ENCODE data around the gene SLC1A5.
"Not testable (repeated sequence)": the region's sequence is repeated elsewhere in the genome, so short reads cannot be mapped to it uniquely, and the experiment has no call there.

Gene SLC1A5

DNA sequence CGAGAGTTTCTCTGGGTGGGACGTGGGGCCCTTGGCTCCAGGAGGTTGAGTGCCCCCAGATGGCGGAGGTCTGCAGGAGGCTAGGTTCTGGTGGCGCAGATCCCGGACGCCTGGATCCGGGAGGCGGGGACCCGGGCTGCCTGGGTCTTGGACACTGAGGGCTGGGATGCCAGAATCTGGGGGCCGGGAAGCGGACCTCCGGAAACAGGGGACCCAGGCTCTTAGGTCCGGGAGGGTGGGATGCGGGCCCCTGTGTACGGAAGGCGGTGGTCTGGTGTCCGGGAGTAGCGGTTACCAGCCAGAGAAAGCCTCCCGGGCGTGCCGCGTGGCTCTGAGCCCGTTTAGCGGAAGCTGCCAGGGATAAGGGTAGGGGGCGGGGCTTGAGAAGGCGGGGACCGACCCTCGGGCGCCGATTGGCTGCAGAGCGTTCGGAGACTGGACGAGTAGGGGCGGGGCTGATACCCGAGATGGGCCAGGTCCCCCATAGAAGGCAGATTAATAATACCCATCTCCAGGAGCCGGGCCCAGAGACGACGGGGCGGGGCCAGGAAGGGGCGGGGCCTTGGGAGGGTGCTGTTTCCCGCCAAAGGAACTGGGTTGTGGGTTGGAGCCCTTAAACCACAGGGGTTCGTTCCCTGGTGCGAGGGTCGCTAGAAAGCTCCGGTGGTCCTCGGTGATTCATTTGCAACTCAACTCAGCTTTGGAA lies at the start of gene SLC1A5:
Gene SLC1A5, minus strand, starts transcription at position 333 of the 706 bp plus-strand sequence. CDS start 629 bp downstream, outside the sequence.
- Mint-ChIP-seq H3K36me3 (peaks cover 24% of the 10 kb centered on the region), H3K9me3 (no peaks in the 10 kb centered on the region), H3K27ac (peak within 1 kb of the TSS; percentile 98), H3K4me3 (peak within 1 kb of the TSS; percentile 98), H3K27me3 (no peaks in the 10 kb centered on the region), H3K4me1 (peaks cover 44% of the 10 kb centered on the region)

DNA sequence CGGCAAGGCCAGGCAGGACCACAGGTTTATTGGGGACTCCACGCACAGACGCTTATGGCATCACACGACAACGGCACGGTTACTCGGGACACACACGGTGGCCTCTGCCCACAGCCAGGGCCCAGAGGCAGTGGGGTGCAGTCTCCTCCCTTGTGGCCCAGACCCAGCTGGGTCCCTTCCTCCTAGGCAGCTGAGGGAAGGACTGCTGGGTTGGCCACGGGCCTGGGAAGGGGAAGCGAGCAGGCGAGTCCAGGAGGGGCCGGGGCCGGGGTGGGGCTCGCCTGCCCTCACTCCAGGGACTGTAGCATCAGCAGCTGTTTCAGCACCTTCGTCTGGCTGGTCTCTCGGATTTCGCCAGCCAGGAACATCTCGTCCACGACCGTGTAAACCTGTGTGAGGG lies 49.8 kb upstream of the SLC1A5 start:
- H3K9me3 Mint-ChIP-seq = no peaks in the 10 kb centered on the region
- no peaks in the 10 kb centered on the region for H3K27me3 Mint-ChIP-seq
- H3K27ac Mint-ChIP-seq = no peak overlapping the region
- H3K36me3 Mint-ChIP-seq = peaks cover 2% of the 10 kb centered on the region
- H3K4me3 Mint-ChIP-seq = no peak overlapping the region
- H3K4me1 Mint-ChIP-seq = no peaks in the 10 kb centered on the region

DNA sequence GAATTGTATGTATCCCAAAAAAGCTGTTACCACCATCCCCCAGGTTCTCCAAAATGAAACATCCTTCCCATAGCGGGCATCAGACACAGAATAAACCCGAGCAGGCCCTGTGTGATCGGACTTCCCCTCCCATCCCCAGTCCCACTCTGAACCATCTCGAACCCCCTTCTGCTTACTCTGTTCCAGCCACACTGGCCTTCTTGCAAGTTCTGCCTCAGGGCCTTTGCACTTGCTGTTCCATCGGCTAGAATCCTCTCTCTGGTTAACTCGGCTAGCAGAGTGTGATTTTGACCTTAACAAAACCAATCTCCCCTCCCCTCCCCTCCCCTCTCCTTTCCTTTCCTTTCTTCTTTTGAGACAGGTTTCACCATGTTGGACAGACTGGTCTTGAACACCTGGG lies 46.6 kb upstream of the SLC1A5 start:
- H3K4me1 Mint-ChIP-seq = no peaks in the 10 kb centered on the region
- H3K27ac Mint-ChIP-seq = no peak overlapping the region
- no peaks in the 10 kb centered on the region for H3K27me3 Mint-ChIP-seq
- H3K36me3 Mint-ChIP-seq = peaks cover 2% of the 10 kb centered on the region
- no peak overlapping the region for H3K4me3 Mint-ChIP-seq
- no peaks in the 10 kb centered on the region for H3K9me3 Mint-ChIP-seq

DNA sequence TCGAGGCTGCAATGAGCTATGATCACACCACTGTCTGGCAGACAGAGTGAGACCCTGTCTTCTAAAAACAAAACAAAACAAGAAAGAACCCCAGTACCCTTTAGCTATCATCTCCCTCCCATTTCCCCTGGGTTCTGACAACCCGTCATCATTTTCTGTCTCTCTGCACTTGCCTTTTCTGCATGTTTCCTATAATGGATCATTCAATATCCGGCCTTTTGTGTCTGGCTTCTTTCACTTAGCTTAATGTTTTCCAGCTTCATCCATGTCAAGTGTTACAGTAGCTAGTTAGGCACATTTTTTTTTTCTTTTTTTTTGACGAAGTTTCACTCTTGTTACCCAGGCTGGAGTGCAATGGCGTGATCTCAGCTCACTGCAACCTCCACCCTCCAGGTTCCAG lies 45.7 kb upstream of the SLC1A5 start:
- H3K4me3 Mint-ChIP-seq = no peak overlapping the region
- H3K9me3 Mint-ChIP-seq = no peaks in the 10 kb centered on the region
- H3K4me1 Mint-ChIP-seq = peaks cover 2% of the 10 kb centered on the region
- no peaks in the 10 kb centered on the region for H3K27me3 Mint-ChIP-seq
- peaks cover 2% of the 10 kb centered on the region for H3K36me3 Mint-ChIP-seq
- H3K27ac Mint-ChIP-seq = no peak overlapping the region

DNA sequence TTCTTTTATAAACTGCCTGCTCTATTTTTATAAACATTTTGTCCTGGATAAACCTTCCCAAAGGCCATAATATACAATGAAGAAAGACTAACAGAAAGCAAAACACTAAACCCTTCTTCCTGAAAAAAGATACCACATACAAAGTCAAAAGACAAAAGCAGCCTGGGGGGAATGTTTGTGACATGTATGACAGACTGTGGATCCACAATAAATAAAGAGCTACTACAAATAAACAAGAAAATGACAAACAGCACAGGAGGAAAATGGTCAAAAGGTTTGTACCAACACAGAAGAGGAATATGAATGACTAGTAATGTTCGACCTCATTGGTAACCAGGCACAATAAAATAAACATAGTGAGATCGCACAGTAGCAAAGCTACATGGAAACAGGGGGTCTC lies 42.5 kb upstream of the SLC1A5 start:
- H3K27me3 Mint-ChIP-seq = no peaks in the 10 kb centered on the region
- peaks cover 4% of the 10 kb centered on the region for H3K4me1 Mint-ChIP-seq
- no peak overlapping the region for H3K4me3 Mint-ChIP-seq
- H3K36me3 Mint-ChIP-seq = no peaks in the 10 kb centered on the region
- H3K27ac Mint-ChIP-seq = no peak overlapping the region
- no peaks in the 10 kb centered on the region for H3K9me3 Mint-ChIP-seq

DNA sequence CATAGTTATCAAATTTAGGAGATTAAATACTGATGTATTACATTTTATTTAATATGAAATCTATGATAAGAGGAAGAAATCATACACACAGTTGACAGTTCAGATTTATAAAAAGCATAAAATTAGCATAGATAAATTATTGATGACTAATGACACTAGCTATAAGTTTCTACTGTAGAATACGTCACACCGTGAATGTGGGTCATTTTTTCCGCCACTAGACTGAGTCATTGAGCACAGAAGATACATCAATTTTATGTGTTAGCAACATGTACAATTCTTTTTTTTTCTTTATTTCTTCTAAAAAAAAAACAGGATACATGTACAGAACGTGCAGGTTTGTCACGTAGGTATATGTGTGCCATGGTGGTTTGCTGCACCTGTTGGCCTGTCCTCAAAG lies 40.1 kb upstream of the SLC1A5 start:
- H3K27me3 Mint-ChIP-seq = no peaks in the 10 kb centered on the region
- no peak overlapping the region for H3K27ac Mint-ChIP-seq
- H3K9me3 Mint-ChIP-seq = no peaks in the 10 kb centered on the region
- H3K36me3 Mint-ChIP-seq = no peaks in the 10 kb centered on the region
- no peak overlapping the region for H3K4me3 Mint-ChIP-seq
- H3K4me1 Mint-ChIP-seq = peaks cover 4% of the 10 kb centered on the region

DNA sequence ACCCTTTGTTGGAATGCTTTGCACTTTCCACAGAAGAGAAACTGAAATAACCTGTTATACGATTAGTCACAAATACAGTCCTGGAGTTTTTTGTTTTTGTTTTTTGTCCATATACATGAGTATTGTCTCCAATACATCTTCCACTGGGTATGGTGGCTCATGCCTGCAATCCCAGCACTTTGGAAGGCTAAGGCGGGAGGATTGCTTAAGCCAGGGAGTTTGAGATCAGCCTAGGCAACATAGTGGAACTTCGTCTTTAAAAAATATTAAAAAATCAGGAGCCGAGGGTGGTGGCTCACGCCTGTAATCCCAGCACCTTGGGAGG lies 37.3 kb upstream of the SLC1A5 start:
- Mint-ChIP-seq H3K36me3 (no peaks in the 10 kb centered on the region), H3K4me1 (peaks cover 18% of the 10 kb centered on the region), H3K9me3 (no peaks in the 10 kb centered on the region), H3K4me3 (no peak overlapping the region), H3K27ac (no peak overlapping the region), H3K27me3 (no peaks in the 10 kb centered on the region)

DNA sequence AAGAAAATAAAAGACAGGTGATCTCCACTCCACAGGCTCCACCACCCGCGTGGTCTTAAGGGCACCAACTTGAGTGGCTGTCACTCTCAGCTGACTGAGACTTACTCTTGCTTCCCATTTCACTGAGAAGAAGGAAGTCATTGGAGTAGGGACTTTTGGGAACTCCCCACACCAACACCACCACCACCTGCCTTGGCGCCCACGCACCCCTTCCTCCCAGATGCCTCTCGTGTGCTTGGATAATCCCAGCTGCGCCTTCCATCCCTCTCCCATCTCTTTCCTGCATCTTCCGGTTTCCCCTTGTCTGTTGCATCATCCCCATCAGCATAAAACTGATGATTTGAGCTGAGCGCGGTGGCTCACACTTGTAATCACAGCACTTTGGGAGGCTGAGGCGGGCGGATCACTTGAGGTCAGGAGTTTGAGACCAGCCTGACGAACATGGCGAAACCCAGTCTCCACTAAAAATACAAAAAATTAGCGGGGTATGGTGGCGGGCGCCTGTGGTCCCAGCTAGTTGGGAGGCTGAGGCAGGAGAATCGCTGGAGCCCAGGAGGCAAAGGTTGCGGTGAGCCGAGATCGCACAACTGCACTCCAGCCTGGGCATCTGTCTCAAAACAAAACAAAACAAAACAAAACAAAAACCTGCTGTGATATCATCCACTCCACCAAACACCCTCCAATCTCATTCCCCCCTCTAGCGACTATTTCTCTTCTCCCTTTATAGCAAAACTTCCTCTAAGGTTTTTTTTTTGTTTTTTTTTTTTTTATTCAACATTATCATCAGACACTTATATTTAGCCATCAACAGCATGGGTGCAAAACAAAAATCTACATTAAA lies 36.7 kb upstream of the SLC1A5 start:
- Mint-ChIP-seq H3K36me3 (no peaks in the 10 kb centered on the region), H3K27ac (peak overlapping the region; percentile 88), H3K4me3 (no peak overlapping the region), H3K9me3 (no peaks in the 10 kb centered on the region), H3K27me3 (no peaks in the 10 kb centered on the region), H3K4me1 (peaks cover 24% of the 10 kb centered on the region)

DNA sequence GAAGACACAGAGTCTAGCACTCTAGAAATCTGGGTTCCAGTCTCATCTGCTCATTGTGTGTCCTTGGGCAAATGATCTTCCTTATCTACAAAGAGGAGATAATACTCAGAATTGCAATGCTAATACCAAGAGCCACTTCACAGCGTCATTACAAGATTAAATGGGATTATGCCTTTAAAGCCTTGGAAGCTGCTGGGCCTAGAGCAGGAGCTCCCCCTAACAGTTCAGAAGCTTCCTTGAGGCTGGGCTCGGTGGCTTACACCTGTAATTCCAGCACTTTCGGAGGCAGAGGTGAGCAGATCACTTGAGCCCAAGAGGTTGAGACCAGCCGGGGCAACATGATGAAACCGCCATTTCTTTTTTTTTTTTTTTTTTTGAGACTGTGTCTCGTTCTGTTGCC lies 34.7 kb upstream of the SLC1A5 start:
- H3K4me1 Mint-ChIP-seq = peaks cover 30% of the 10 kb centered on the region
- no peak overlapping the region for H3K27ac Mint-ChIP-seq
- H3K9me3 Mint-ChIP-seq = no peaks in the 10 kb centered on the region
- no peaks in the 10 kb centered on the region for H3K36me3 Mint-ChIP-seq
- H3K4me3 Mint-ChIP-seq = no peak overlapping the region
- H3K27me3 Mint-ChIP-seq = no peaks in the 10 kb centered on the region

DNA sequence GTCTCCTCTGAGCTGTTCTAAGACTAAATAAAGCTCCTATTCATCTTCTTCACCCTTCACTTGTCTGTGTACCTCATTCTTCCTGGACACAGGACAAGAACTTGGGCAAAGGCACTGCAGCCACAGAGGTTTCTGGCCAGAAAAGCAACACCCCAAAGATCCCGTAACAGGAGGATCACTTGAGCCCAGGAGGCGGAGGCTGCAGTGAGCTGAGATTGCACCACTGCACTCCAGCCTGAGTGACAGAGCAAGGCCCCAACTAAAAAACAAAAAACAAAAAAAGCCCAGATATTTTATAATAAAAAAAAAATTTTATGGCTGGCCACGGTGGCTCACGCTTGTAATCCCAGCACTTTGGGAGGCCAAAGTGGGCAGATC lies 34.0 kb upstream of the SLC1A5 start:
- Mint-ChIP-seq H3K4me1 (peaks cover 30% of the 10 kb centered on the region), H3K27ac (peak overlapping the region; percentile 87), H3K4me3 (peak overlapping the region; percentile 15)
- H3K27me3 Mint-ChIP-seq, H3K9me3 Mint-ChIP-seq, H3K36me3 Mint-ChIP-seq: not testable (repeated sequence)

DNA sequence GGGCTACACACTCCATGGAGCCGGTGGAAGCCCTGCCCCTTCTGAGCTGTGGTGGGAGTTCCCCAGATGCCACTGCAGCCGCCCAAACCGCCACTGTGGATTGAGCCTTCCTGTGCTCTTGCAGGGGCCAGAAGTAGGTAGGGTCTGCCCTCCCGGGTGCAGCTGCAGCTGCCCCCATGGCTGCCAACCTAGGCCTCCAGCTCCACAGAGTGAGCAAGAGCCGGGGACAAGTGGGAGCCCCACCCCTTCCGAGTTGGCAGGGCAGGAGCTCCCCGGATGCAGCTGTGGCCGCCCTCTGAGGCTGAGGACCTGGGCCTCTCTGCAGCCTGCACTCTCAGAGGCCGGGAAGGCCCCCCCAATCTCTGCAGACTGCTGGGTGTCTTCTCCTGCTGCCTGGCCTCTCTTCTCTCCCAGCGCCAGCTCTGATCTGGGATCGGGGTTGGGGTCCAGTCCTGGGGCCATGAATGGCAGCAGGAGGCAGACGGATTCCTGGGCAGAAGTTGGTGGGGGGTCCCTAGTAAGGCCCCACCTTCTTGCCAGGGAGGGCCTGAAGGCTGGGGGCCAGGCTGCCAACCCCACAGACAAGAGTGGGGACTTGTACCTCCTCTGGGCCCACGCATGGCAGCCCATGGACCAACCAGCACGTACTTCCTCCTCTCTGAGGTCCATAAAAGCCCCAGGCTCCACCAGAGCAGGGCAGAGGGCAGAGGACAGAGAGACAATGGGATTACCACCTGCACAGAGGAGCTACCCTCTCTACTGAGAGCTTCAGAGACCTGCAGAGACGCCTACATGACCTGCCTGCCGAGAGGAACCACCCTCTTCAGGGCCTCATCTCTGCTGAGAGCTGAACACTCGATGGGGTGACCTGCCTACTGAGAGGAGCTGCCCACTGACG lies 33.4 kb upstream of the SLC1A5 start:
- Mint-ChIP-seq H3K9me3 (no peaks in the 10 kb centered on the region), H3K27me3 (no peaks in the 10 kb centered on the region), H3K4me1 (peaks cover 30% of the 10 kb centered on the region), H3K27ac (peak overlapping the region; percentile 87), H3K4me3 (peak overlapping the region; percentile 15), H3K36me3 (no peaks in the 10 kb centered on the region)

DNA sequence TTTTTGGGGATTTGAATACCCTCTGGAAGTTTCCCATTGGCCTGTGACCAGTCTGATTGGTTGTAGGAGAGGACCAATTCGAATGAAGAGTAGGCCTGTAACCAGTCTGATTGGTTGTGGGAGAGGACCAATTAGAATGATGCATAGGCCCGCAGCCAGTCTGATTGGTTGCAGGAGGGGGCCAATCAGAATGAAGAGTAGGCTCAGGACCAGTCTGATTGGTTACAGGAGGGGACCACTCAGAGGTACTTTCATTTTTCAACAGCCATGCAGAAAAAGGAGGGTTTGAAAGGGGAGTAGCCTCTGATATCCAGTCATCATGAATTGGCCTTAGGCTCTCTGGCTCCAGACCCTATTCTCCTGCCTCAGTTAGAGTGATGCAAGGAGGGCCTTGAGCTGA lies 30.4 kb upstream of the SLC1A5 start:
- Mint-ChIP-seq H3K4me3 (no peak overlapping the region), H3K27ac (no peak overlapping the region), H3K27me3 (no peaks in the 10 kb centered on the region), H3K4me1 (peaks cover 30% of the 10 kb centered on the region), H3K9me3 (no peaks in the 10 kb centered on the region), H3K36me3 (no peaks in the 10 kb centered on the region)

DNA sequence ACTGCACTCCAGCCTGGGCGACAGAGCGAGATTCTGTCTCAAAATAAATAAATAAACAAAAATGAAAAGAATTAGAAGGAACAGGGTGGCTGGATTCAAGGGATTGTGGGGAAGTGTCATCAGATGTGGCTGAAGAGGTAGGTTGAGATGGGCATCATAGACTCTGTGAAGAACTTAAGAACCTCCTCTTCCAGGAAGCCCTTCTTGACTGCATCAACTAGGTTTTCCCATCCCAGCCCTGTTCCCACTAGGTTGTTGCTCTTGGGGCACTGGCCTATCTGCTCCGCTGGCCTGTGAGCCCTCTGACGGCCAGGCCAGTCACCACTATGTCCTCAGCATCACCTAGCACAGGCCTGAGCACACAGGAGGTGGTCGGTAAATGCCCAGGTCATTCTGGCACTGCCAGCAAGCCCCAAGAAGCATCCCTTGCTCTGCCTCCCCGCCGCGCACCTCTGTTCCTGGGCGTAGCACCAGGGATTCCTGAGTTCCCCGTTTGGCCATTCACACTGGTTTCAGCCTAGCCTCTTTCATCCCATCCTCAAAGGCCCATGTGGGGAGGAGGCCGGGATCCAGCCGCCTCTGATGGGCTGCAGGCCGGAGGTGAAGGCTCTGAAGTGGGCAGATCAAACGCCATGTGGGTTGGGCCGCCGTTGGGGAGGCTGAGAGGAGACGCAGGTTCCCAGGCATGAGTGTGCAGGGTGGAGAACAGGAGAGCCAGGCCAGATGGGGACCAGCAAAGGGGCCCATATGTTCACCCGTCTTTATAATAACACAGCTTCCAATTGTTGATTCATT lies 27.6 kb upstream of the SLC1A5 start:
- Mint-ChIP-seq H3K9me3 (no peaks in the 10 kb centered on the region), H3K27me3 (no peaks in the 10 kb centered on the region), H3K4me1 (peaks cover 19% of the 10 kb centered on the region), H3K36me3 (no peaks in the 10 kb centered on the region), H3K27ac (peak overlapping the region; percentile 59), H3K4me3 (no peak overlapping the region)

DNA sequence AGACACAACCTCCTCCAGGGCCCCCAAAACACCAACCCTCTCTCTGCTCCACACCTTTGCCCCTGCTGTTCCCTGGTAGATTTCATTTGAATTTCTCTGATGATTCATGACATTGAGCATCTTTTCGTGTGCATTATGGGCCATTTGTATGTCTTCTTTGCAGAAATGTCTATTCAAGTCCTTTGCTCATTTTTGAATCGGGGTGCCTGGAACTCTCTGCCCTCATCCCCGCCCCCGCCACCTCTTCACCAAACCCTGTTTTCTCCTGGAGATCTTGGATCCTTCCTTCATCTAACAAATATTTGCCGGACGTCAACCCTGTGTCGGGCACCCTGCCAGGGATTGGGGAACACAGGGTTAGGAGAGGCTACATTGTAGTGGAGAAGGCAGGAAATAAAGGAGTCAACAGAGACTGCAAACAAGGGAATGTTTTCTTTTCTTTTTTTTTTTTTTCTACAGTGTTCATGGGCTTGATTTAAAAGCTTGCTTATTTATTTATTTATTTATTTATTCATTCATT lies 25.5 kb upstream of the SLC1A5 start:
- Mint-ChIP-seq H3K27ac (no peak overlapping the region), H3K9me3 (no peaks in the 10 kb centered on the region), H3K4me3 (no peak overlapping the region), H3K36me3 (no peaks in the 10 kb centered on the region), H3K27me3 (no peaks in the 10 kb centered on the region), H3K4me1 (no peaks in the 10 kb centered on the region)

Measured in activated naive CD4-positive, alpha-beta T cell treated with anti-CD3 and anti-CD28 coated beads, Interleukin-2, amount 50 U/mL, for 24 hours (primary cell).